Nephron progenitor cell (in vitro differentiated cells): ENCODE data around the gene WNT2.
"Not testable (repeated sequence)": the region's sequence is repeated elsewhere in the genome, so short reads cannot be mapped to it uniquely, and the experiment has no call there.

Experiments used
- DNase-seq: peaks from one replicate; pipeline ENCODE4 v3.0.0; 2021
- H3K27ac Mint-ChIP-seq: 2 replicates; pipeline ENCODE4 v1.8.0; 2021; ENCODE audit warnings: mild to moderate bottlenecking, moderate library complexity, mixed read lengths
- H3K27me3 Mint-ChIP-seq: 2 replicates; pipeline ENCODE4 v1.8.0; 2021; ENCODE audit warnings: mild to moderate bottlenecking, low read depth, mixed read lengths; ENCODE audit not compliant: poor library complexity
- H3K36me3 Mint-ChIP-seq: 2 replicates; pipeline ENCODE4 v1.8.0; 2021; ENCODE audit warnings: low read depth, mixed read lengths
- H3K4me1 Mint-ChIP-seq: 2 replicates; pipeline ENCODE4 v1.8.0; 2021; ENCODE audit warnings: mixed read lengths
- H3K4me3 Mint-ChIP-seq: 2 replicates; pipeline ENCODE4 v1.8.0; 2021; ENCODE audit warnings: mild to moderate bottlenecking, moderate library complexity, mixed read lengths
- H3K9me3 Mint-ChIP-seq: 2 replicates; pipeline ENCODE4 v1.8.0; 2021; ENCODE audit warnings: mild to moderate bottlenecking, moderate library complexity, mixed read lengths
- TF ChIP-seq, protein P1 (sequence below): fragments of 200-600 bp; sonication (generic); IDR thresholded peaks from 2 replicates; pipeline ENCODE4 v1.5.0; 2021; ENCODE audit warnings: antibody characterized with exemption

The WNT2 gene

DNA sequence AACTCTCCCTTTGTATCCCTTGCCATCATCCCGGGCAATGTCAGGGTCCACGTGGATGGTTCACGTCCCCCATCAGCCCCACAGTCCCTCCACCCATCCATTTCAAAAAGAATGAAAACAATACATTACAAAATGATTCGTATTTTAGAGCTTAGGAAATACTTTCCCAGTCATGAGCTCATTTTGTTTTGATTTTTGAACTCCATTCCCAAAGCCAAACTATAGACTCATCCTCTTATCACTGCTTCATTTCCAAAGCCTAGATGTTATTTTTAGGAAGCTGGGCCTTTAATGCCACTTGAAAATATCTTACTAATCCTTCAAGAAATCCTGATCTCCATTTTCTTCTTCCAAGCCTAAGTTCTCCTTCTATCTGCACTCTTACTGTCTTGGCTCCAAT lies 72.1 kb downstream of the WNT2 start:
- TF ChIP-seq, protein P1, sequence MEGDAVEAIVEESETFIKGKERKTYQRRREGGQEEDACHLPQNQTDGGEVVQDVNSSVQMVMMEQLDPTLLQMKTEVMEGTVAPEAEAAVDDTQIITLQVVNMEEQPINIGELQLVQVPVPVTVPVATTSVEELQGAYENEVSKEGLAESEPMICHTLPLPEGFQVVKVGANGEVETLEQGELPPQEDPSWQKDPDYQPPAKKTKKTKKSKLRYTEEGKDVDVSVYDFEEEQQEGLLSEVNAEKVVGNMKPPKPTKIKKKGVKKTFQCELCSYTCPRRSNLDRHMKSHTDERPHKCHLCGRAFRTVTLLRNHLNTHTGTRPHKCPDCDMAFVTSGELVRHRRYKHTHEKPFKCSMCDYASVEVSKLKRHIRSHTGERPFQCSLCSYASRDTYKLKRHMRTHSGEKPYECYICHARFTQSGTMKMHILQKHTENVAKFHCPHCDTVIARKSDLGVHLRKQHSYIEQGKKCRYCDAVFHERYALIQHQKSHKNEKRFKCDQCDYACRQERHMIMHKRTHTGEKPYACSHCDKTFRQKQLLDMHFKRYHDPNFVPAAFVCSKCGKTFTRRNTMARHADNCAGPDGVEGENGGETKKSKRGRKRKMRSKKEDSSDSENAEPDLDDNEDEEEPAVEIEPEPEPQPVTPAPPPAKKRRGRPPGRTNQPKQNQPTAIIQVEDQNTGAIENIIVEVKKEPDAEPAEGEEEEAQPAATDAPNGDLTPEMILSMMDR: no peak
- Mint-ChIP-seq H3K9me3 (peaks cover 8% of the 10 kb centered on the region), H3K4me3 (no peak overlapping the region), H3K4me1 (peaks cover 27% of the 10 kb centered on the region), H3K27me3 (peaks cover 4% of the 10 kb centered on the region), H3K36me3 (peaks cover 4% of the 10 kb centered on the region), H3K27ac (peak overlapping the region; percentile 13)
- no peak for DNase-seq

DNA sequence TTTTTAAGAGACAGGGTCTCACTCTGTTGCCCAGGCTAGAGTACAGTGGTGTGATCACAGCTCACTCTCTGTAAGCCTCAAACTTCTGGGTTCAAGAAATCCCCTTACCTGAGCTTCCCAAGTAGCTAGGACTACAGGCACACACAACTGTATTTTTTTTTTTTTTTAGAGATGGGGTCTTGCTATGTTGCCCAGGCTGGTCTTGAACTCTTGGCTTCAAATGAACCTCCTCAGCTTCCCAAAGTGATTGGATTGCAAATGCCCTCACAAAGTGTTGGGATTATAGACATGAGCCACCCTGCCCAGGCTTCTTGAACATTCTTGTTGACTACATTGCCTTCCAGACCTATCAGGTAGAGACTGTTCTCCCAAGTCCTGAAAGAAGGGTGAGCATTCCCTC lies 72.6 kb downstream of the WNT2 start:
- Mint-ChIP-seq H3K4me3 (no peak overlapping the region), H3K9me3 (peaks cover 14% of the 10 kb centered on the region), H3K27ac (peak overlapping the region; percentile 13), H3K27me3 (peaks cover 4% of the 10 kb centered on the region), H3K36me3 (peaks cover 8% of the 10 kb centered on the region), H3K4me1 (peaks cover 27% of the 10 kb centered on the region)
- TF ChIP-seq, protein P1: no peak
- no peak for DNase-seq

DNA sequence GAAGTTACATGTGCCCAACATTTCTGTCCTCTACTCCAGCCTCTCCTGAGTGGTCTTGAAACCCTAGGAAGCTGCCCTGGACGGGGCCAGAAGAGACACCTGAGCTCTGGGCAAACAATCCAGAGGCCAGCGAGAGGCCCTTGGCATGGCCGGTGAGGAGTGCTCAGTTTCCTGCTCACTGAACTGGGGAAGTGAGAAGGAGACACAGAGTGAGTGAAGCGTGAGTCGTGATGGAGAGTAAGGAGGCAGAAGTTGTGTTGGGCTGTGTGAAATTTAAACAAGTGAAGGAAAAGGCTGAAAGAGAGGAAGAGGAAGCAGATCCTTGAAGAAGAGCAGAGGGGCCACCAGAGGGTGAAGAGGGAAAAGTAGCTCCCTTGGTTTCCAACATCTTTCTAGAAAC lies 73.2 kb downstream of the WNT2 start:
- DNase-seq: no peak
- Mint-ChIP-seq H3K9me3 (peaks cover 19% of the 10 kb centered on the region), H3K27me3 (no peaks in the 10 kb centered on the region), H3K4me3 (no peak overlapping the region), H3K4me1 (peaks cover 27% of the 10 kb centered on the region), H3K27ac (peak overlapping the region; percentile 91), H3K36me3 (peaks cover 8% of the 10 kb centered on the region)
- TF ChIP-seq, protein P1: no peak

DNA sequence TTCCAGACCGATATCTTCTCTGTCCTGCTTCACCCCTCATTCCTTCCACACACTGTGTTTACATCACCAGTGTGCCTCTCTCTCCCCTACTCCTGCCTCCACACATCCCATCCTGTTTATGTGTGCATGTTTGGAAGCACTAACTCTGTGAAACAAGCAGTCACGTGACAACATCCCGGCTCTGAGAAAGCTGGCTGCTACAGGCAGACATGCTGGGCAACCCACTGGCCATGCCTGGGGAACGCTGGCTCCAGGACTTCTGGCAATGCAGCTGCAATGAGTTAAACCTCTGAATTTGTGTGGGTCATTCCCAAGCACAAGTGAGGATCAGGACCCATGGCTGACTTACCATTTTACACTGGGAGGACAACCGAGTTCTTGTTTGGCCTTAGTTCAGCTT lies 74.0 kb downstream of the WNT2 start:
- DNase-seq: no peak
- Mint-ChIP-seq H3K27me3 (no peaks in the 10 kb centered on the region), H3K27ac (no peak overlapping the region), H3K4me3 (no peak overlapping the region), H3K9me3 (peaks cover 25% of the 10 kb centered on the region), H3K4me1 (peaks cover 26% of the 10 kb centered on the region), H3K36me3 (peaks cover 8% of the 10 kb centered on the region)
- TF ChIP-seq, protein P1: no peak

DNA sequence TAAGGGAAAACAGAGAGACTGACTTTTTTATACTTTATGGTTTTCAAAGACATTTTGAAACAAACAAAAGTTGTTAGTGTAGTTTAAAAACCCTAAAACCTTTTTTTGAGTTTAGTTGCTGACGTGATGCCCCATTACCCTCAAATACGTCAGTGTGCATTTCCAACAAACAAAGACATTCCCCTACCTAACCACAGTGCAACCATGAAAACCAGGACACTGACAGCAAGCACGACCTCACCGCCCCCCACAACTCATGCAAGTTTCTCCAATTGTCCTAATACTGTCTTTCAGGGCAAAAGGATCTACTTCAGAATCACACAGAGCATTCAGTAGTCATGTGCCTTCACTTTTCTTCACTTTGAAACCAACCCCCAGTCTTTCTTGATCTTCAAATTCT lies 75.0 kb downstream of the WNT2 start:
- TF ChIP-seq, protein P1: no peak
- peaks cover 30% of the 10 kb centered on the region for H3K9me3 Mint-ChIP-seq
- peaks cover 4% of the 10 kb centered on the region for H3K27me3 Mint-ChIP-seq

DNA sequence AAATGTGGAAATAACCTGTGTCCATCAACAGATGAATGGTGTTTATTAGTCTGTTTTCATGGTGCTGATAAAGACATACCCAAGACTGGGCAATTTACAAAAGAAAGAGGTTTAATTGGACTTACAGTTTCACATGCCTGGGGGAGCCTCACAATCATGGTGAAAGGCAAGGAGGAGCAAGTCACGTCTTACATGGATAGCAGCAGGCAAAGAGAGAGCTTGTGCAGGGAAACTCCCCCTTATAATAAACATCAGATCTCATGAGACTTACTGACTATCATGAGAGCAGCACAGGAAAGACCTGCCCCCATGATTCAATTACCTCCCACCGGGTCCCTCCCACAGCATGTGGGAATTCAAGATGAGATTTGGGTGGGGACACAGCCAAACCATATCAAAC lies 77.2 kb downstream of the WNT2 start:
- not testable (repeated sequence) for DNase-seq, H3K27ac Mint-ChIP-seq, H3K4me3 Mint-ChIP-seq, H3K36me3 Mint-ChIP-seq, H3K27me3 Mint-ChIP-seq
- peaks cover 22% of the 10 kb centered on the region for H3K4me1 Mint-ChIP-seq
- H3K9me3 Mint-ChIP-seq: peaks cover 30% of the 10 kb centered on the region

More for the DNA sequence above, 75.0 kb downstream of the WNT2 start:
- no peak for DNase-seq
- Mint-ChIP-seq H3K4me3 (no peak overlapping the region), H3K36me3 (peaks cover 8% of the 10 kb centered on the region), H3K27ac (peak overlapping the region; percentile 47), H3K4me1 (peaks cover 22% of the 10 kb centered on the region)
